ENCODE measurements around the gene DNAI1.

GRCh38 chr9:34514401-34514800 is 55.8 kb downstream of the DNAI1 start:
- TF ChIP-seq EZH2 (IDR thresholded peaks at IDR 0.05; ENCODE audit: borderline replicate concordance, low read length) (no peak), CTCF (IDR thresholded peaks at IDR 0.05; ENCODE audit: low read length) (no peak)

Measured in OCI-LY1 (cell line).